Smooth muscle cell (in vitro differentiated cells): ENCODE data around the gene HNRNPAB. TPM values are rescaled to one million over a fixed set of nuclear protein-coding genes. Genes with fewer than 3 reads are reported as not detected.
A peak's percentile ranks its signal among the peaks of the same experiment; 100 is the strongest.

Experiments used
- DNase-seq: peaks from one replicate; lab custom pipeline; 2025; ENCODE audit not compliant: unreplicated experiment; lab: John Stamatoyannopoulos, UW
- H2AFZ ChIP-seq: fragments of 200-600 bp; sonication (generic); 2 replicates; pipeline ENCODE4 v1.6.0; 2016; ENCODE audit warnings: antibody characterized with exemption, low read depth, mild to moderate bottlenecking
- H3F3A ChIP-seq: fragments of 200-600 bp; sonication (generic); 2 replicates; pipeline ENCODE4 v1.6.0; 2017; ENCODE audit warnings: antibody characterized with exemption, low read depth
- H3K27ac ChIP-seq: fragments of 200-600 bp; sonication (generic); 2 replicates; pipeline ENCODE4 v1.5.1; 2016; ENCODE audit warnings: low read depth, mild to moderate bottlenecking
- H3K27me3 ChIP-seq: fragments of 200-600 bp; sonication (generic); 2 replicates; pipeline ENCODE4 v1.6.1; 2016; ENCODE audit warnings: low read depth, mild to moderate bottlenecking
- H3K36me3 ChIP-seq: fragments of 200-600 bp; sonication (generic); 2 replicates; pipeline ENCODE4 v1.5.1; 2016; ENCODE audit warnings: low read depth
- H3K4me1 ChIP-seq: fragments of 200-600 bp; sonication (generic); 2 replicates; pipeline ENCODE4 v1.5.1; 2016; ENCODE audit warnings: low read depth
- H3K4me2 ChIP-seq: fragments of 200-600 bp; sonication (generic); 2 replicates; pipeline ENCODE4 v1.6.0; 2016; ENCODE audit warnings: mild to moderate bottlenecking
- H3K4me3 ChIP-seq: fragments of 200-600 bp; sonication (generic); 2 replicates; pipeline ENCODE4 v1.5.1; 2016; ENCODE audit warnings: mild to moderate bottlenecking
- H3K79me2 ChIP-seq: fragments of 200-600 bp; sonication (generic); 2 replicates; pipeline ENCODE4 v1.6.0; 2016; ENCODE audit warnings: low read depth, mild to moderate bottlenecking
- H3K9ac ChIP-seq: fragments of 200-600 bp; sonication (generic); 2 replicates; pipeline ENCODE4 v1.6.0; 2016; ENCODE audit warnings: low read depth
- H3K9me3 ChIP-seq: fragments of 200-600 bp; sonication (generic); replicated peaks from 2 replicates; pipeline ENCODE4 v1.5.1; 2016; ENCODE audit warnings: low read depth
- H4K20me1 ChIP-seq: fragments of 200-600 bp; sonication (generic); 2 replicates; pipeline ENCODE4 v1.6.0; 2016; ENCODE audit warnings: low read depth
- CTCF ChIP-seq: fragments of 200-600 bp; sonication (generic); IDR thresholded peaks from 2 replicates; pipeline ENCODE4 v1.5.1; 2017; ENCODE audit warnings: borderline replicate concordance, mild to moderate bottlenecking, antibody characterized with exemption; ENCODE audit not compliant: insufficient read depth, poor library complexity, severe bottlenecking
- WGBS: methylation state at CpG from one replicate; pipeline ENCODE4 v1.1.7; 2016; ENCODE audit warnings: low lambda C conversion rate; 5-methylcytosine and 5-hydroxymethylcytosine counted together
- polyA plus RNA-seq: library from polyadenylated mRNA; unstranded; fragments of >200 nt; fragmentation: Nextera tagmentation; extraction: Ambion mirVana; gene quantifications from 2 replicates; pipeline ENCODE4 v1.2.1, GENCODE V29; 2016
- total RNA-seq: library from RNA; depleted of rRNA; stranded (reverse); fragments of >200 nt; gene quantifications from 2 replicates; pipeline ENCODE4 v1.2.3, GENCODE V29; 2014

HNRNPAB gene
- total and polyA plus RNA-seq, 2 experiments from 2014 or later: 79.3 to 170 TPM

DNA sequence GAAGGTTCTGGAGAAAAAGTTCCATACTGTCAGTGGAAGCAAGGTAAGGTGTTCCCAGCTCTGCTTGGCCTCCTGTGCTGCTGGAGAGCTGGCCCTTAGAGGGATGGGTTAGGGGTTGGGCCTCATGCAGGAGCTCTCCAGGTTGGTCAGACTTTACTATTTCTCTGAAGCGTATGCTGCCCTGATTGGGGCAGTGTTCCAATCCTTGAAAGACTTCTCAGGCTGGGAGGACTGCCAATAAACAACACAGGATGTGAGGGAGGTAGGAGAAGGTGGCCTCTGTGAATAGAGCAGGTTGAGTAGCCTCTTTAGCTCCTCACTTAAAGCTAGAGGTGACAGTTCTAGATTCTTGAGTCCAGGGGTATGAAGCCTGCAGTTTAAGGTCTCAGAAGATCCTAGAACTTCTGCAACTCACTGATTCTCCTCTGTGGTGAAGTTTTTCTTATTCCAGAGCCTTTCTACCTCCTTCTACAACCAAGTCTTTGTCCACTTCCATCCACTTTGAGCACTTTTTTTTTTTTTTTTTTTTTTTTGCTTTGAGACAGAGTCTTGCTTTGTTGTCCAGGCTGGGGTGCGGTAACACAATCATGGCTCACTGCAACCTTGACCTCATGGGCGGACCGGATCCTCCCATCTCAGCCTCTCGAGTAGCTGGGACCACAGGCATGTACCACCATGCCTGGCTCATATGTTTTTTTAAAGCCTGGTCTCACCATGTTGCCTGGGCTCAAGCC is 3.0 kb downstream of the HNRNPAB start:
- Histone ChIP-seq H3K4me2 (peak overlapping the region; percentile 95), H3K27me3 (no peaks in the 10 kb centered on the region), H3K9me3 (no peaks in the 10 kb centered on the region), H3F3A (peaks cover 49% of the 10 kb centered on the region), H4K20me1 (peaks cover 72% of the 10 kb centered on the region), H3K4me3 (peak overlapping the region; percentile 99), H2AFZ (no peak overlapping the region), H3K4me1 (peaks cover 11% of the 10 kb centered on the region), H3K79me2 (peaks cover 51% of the 10 kb centered on the region), H3K27ac (peak overlapping the region; percentile 82), H3K36me3 (peaks cover 3% of the 10 kb centered on the region), H3K9ac (no peak overlapping the region)
- no peak for TF ChIP-seq CTCF
- WGBS: 92% methylated on average over 5 of the region's 5 CpGs
- no peak for DNase-seq

GRCh38 chr5:178207917-178208280 is 3.6 kb downstream of the HNRNPAB start:
- Histone ChIP-seq H3K4me3 (no peak overlapping the region), H4K20me1 (peaks cover 78% of the 10 kb centered on the region), H2AFZ (no peak overlapping the region), H3K79me2 (peaks cover 51% of the 10 kb centered on the region), H3K36me3 (peaks cover 3% of the 10 kb centered on the region), H3K4me1 (peaks cover 11% of the 10 kb centered on the region), H3K27me3 (no peaks in the 10 kb centered on the region), H3F3A (peaks cover 49% of the 10 kb centered on the region), H3K9me3 (no peaks in the 10 kb centered on the region), H3K9ac (no peak overlapping the region), H3K4me2 (no peak overlapping the region), H3K27ac (no peak overlapping the region)
- no peak for TF ChIP-seq CTCF
- no peak for DNase-seq
- WGBS: 94% methylated on average over 1 of the region's 1 CpG

- peaks cover 86% of the 10 kb centered on the region for H4K20me1 ChIP-seq
- H3K4me3 ChIP-seq: no peak overlapping the region
Measured at GRCh38 chr5:178208540-178209227, 4.4 kb downstream of the HNRNPAB start.

More at GRCh38 chr5:178208540-178209227, 4.4 kb downstream of the HNRNPAB start:
- no peak overlapping the region for H2AFZ ChIP-seq
- WGBS: 89% methylated on average over 5 of the region's 5 CpGs
- no peak for TF ChIP-seq CTCF
- H3K27me3 ChIP-seq: no peaks in the 10 kb centered on the region
- H3F3A ChIP-seq: peaks cover 49% of the 10 kb centered on the region
- H3K36me3 ChIP-seq: peaks cover 3% of the 10 kb centered on the region
- DNase-seq: no peak
- H3K79me2 ChIP-seq: peaks cover 51% of the 10 kb centered on the region
- no peaks in the 10 kb centered on the region for H3K9me3 ChIP-seq
- peak overlapping the region; percentile 15 for H3K27ac ChIP-seq
- H3K9ac ChIP-seq: no peak overlapping the region
- no peak overlapping the region for H3K4me2 ChIP-seq
- H3K4me1 ChIP-seq: peaks cover 11% of the 10 kb centered on the region
